Placental pericyte (primary cell): ENCODE data around the gene SUPT4H1. TPM values are rescaled to one million over a fixed set of nuclear protein-coding genes. Genes with fewer than 3 reads are reported as not detected.

Experiments used
- small RNA-seq: library from RNA; depleted of rRNA; stranded (forward); fragments of <200 nt; gene quantifications from one replicate; pipeline ENCODE3, GENCODE V24; 2012; ENCODE audit warnings: low replicate concordance
- total RNA-seq: library from RNA; depleted of rRNA; stranded (reverse); fragments of >200 nt; gene quantifications from 2 replicates; pipeline ENCODE4 v1.2.3, GENCODE V29; 2012

The SUPT4H1 gene
- total RNA-seq, result 39.8 and 45.8 TPM in 2 replicates

GRCh38 chr17:58351831-58352595 lies at the start of gene SUPT4H1:
Gene SUPT4H1 (minus strand): TSS chr17:58352201. CDS start chr17:58352135, 66 bp downstream.

DNA sequence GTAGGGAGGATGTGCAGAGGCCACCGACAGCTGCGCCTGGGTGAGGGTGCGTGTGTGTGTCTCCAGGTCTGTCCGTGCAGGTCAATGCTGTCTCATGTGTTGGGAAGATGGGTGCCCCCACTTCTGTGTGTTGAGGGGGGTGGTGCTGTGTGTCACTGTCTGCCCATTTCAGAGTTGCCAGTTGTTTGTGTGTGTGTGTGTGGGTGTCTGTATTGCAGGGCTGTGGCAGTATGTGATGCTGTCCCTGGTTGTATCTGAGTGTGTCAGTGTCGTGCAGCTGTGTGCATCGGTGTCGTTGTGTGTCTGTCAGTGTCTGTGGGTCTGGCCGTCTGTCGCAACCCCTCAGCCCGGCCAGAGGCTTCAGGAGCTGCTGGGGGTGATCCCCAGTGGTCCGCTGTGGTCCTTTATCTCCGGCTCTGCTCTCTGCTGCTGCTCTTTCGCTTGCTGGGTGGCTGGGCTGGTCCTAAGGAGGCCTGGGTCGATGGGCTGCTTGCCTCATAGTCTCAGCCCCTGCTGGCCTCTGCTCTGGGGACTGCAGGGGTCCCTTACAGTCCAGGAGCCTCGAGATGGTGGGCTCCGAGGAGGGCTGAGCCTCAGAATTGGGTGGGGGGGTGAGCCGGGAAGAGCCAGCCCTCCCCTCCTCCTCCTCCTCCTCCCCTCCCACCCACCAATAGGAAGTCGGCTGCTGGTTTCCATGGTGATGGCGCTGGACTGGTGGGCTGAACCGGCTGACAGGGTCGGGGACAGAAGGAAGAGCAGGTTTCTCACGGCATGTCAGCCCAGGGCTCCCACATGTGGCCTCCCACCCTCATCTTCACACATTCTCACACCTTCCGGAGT lies 23.6 kb downstream of the SUPT4H1 start, which contains the start of gene TSPOAP1:
TSS of gene TSPOAP1 (minus strand) at position 601 of the 840 bp plus-strand sequence. CDS start 875 bp downstream, outside the sequence.

Small RNAs within 50 kb of the gene (small RNA-seq; reads per million reads assigned to genes)
- not detected for gene MIR4736

Other genes with a start within 250 kb of the SUPT4H1 start
- gene OR4D1, start 203.8 kb downstream of the SUPT4H1 start, total RNA-seq, result not detected in 2 replicates
- not detected in 2 replicates for gene OR4D2, start 185.2 kb downstream of the SUPT4H1 start, total RNA-seq
- gene EPX, start 159.5 kb downstream of the SUPT4H1 start, total RNA-seq, result not detected in 2 replicates
- 12.0 and 14.6 TPM in 2 replicates for gene MKS1, start 132.9 kb downstream of the SUPT4H1 start, total RNA-seq
- 0.22 TPM in 1 of 2 replicates, not detected in the other for gene LPO, start 113.6 kb downstream of the SUPT4H1 start, total RNA-seq
- gene MPO, start 71.3 kb downstream of the SUPT4H1 start, total RNA-seq, result not detected in 2 replicates
- gene TSPOAP1, start 23.4 kb downstream of the SUPT4H1 start, total RNA-seq, result under 0.01 TPM in 1 of 2 replicates, not detected in the other
- not detected in 2 replicates for gene RNF43, start 65.3 kb upstream of the SUPT4H1 start, total RNA-seq
- under 0.01 TPM in 1 of 2 replicates, not detected in the other for gene HSF5, start 136.2 kb upstream of the SUPT4H1 start, total RNA-seq
- gene MTMR4, start 162.4 kb upstream of the SUPT4H1 start, total RNA-seq, result 59.4 and 81.8 TPM in 2 replicates